GM19238 (cell line): Measurements from ENCODE around the gene MAP3K5.
A peak's percentile ranks its signal among the peaks of the same experiment; 100 is the strongest.

Source experiments
- DNase-seq: peaks from one replicate; pipeline ENCODE4 v3.0.0; 2011; ENCODE audit warnings: low spot score; ENCODE audit not compliant: insufficient read length

MAP3K5 gene

GRCh38 chr6:136654086-136654485, 138.2 kb downstream of the MAP3K5 start:
- no peak for DNase-seq

- no peak for DNase-seq
Observed at GRCh38 chr6:136652656-136653055, 139.6 kb downstream of the MAP3K5 start.

GRCh38 chr6:136651982-136652381, 140.3 kb downstream of the MAP3K5 start:
- DNase-seq = no peak

- DNase-seq = peak; percentile 5
Observed at GRCh38 chr6:136647363-136647852, 144.9 kb downstream of the MAP3K5 start.

DNA sequence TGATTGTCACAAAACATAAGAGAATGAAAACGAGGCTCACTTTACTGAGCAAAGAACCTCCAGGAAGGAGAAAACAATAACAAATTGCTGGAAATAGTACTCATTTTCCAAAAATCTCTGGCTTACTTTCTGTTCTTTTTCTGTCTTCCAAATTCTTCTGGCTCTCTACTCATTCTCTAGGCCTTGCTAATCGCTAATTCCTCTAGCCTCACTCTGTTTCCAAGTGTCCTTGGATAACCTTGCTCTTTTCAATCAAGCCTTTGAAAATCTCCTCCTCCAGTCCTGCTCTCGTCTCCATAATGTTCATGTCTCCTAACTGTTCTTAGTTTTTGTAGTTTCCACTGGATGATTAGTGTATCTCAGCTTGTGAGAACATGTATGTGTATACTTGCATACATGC, 145.9 kb downstream of the MAP3K5 start:
- no peak for DNase-seq

DNA sequence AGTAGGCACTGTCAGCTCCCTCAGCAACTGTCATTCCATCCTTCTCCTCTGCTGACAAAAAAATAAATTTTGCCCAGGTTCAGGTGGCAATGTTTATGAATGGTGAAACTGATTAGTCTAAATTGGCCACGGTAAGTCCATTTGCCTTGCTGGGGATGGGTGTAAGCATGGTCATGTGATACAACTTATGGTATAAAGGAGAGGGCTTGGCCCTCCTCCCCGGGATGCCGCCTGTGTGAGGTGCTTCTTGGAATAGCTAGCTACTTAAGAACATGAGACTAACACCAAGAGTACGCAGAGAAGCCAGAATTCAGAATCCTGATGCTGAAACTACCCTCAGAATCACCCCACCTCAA, 147.7 kb downstream of the MAP3K5 start:
- no peak for DNase-seq

- DNase-seq = peak; percentile 20
Observed at GRCh38 chr6:136643850-136644596, 148.3 kb downstream of the MAP3K5 start.

- DNase-seq = no peak
Observed at GRCh38 chr6:136641873-136642465, 150.3 kb downstream of the MAP3K5 start.

DNA sequence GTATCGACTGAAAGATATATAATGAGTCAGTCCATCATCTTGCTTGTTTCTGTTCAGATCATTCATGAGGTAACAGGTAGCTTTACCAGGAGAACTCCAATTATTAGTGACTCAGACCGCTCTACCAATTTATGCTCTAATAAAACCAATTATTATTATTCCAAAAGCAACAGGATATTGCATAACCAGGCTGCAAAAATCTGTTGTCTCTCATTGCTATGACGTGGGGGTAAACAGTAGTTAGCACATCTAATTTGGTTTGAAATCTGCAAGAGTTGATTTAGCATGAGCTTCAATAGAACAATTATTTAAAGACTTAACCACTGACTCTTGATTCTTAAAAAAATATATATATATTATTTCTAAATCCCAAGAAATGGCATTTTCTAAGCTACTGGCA, 151.1 kb downstream of the MAP3K5 start:
- DNase-seq = no peak

- no peak for DNase-seq
Observed at GRCh38 chr6:136640132-136640915, 152.0 kb downstream of the MAP3K5 start.

DNA sequence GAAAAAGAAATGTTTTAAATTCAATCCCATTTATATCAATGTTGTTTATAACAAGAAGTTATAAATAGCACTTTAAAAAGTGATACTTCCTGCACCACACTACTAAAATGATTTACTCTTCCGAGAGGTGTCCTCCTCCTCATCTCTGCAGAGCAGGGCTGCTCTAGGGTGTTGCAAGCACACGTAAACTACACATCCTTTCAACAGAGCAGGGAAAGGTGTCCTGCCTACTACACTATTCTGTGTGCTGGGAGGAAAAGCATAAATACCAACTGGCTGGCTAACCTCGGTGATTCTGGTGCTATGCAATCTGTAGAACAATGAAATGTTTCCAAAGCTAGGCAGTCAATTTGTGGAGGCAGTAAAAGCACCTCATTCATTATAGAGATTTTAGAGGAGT, 152.6 kb downstream of the MAP3K5 start:
- DNase-seq = no peak

GRCh38 chr6:136635615-136636014, 156.7 kb downstream of the MAP3K5 start:
- DNase-seq = no peak

- no peak for DNase-seq
Observed at GRCh38 chr6:136633355-136633754, 158.9 kb downstream of the MAP3K5 start.

DNA sequence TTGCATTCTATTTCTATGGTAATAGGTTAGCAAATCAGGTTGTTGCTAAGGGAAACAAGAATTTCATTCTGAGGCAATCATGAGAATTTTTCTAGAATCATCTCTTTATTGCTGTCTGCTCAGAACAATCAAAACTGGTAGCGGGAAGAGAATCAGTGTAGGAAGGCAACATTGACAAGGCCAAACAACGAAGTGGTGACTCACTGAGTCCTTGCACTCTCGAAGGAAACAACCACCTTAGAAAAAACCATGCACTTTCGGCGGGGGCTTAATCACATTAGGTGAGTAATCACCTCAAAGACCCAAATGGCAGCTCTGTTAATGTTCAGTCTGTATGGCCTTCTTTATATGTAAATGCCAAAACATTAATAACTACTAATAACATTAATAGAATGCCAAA, 163.3 kb downstream of the MAP3K5 start:
- DNase-seq = no peak

- no peak for DNase-seq
Observed at GRCh38 chr6:136627191-136627590, 165.1 kb downstream of the MAP3K5 start.

GRCh38 chr6:136625293-136625692, 167.0 kb downstream of the MAP3K5 start:
- DNase-seq = no peak

- no peak for DNase-seq
Observed at GRCh38 chr6:136624347-136624746, 167.9 kb downstream of the MAP3K5 start.

- no peak for DNase-seq
Observed at GRCh38 chr6:136618086-136618485, 174.2 kb downstream of the MAP3K5 start.

DNA sequence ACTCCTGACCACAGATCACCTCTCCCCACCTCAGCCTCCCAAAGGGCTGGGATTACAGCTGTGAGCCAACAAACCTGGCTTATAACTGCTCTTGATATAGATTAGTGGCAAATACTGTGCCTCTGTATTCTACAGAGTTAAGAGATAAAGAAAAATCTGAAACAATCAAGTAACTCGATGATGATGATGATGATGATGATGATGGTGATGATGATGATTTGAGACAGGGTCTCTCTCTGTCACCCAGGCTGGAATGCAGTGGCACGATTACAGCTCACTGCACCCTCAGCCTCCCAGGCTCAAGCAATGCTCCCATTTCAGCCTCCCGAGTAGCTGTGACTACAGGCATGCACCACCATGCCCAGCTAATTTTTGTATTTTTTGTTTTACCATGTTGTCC, 175.8 kb downstream of the MAP3K5 start:
- no peak for DNase-seq

DNA sequence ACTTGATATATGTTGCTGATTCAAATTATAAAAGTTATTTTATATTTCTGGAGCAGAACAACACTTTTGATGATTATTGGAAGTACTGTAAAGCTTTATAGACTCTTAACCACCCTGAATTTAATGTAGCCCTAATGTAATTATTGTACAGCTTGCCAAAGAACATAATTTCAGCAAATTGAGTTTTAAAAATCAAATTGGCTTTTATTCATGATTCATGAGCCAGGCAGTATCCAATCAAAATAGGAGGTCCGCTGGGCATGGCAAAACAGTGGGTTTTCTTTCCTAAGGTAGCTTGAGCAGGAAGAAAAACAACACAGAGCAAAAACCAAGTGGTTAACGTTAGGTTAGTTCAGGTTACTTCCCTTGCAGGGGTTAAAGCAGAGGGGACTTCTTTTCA, 177.3 kb downstream of the MAP3K5 start:
- DNase-seq = no peak

DNA sequence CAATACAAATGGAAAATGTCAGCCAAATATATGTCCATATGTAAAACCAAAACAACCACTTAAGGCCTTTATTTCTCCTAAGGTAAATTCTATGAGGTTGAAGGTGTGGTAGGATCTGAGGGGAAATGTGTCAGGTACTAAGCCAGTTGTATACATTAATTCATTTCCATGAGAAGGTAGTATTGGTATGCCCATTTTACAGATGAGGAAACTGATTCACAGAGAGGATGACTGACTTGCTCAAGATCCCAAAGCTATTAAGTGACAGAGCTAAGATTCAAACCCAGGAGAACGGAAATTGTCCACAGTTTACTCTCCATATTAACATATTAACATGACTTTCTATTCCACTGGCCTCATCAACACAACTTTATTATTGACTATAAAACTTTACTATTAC, 177.9 kb downstream of the MAP3K5 start:
- no peak for DNase-seq

GRCh38 chr6:136613477-136613876, 178.8 kb downstream of the MAP3K5 start:
- no peak for DNase-seq
